ENCODE results near the gene FNBP1.

DNA sequence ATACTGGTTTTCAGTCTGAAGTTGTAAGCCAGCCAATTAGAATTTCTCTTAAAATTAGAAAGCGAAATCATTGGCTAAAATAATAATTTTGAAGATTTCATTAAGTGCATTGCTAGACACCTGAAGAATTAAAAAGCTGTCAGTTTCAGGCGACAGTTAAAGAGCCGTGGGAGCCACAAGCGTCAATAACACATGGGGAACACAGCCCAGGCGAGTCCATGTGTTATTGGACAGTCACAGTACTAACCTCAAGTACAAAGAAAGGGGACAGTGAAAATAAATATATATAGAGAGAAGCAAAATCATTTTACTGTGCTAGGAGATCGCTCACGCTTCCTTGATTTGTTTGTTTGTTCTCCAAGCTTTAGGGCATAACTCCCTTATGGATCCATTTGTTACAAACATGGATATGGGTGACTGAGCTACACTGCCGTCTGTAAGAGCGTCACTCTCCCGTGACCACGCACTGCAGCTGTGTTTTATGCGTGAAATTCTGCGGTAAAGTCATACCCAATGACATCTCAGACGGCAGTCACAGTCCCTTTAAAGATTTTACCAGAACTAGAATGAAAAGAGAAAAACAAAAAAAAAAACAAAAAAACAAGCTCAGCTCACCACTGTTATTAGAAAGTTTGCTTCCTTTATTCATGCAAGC lies 124.6 kb downstream of the FNBP1 start:
- TF ChIP-seq, protein P1, sequence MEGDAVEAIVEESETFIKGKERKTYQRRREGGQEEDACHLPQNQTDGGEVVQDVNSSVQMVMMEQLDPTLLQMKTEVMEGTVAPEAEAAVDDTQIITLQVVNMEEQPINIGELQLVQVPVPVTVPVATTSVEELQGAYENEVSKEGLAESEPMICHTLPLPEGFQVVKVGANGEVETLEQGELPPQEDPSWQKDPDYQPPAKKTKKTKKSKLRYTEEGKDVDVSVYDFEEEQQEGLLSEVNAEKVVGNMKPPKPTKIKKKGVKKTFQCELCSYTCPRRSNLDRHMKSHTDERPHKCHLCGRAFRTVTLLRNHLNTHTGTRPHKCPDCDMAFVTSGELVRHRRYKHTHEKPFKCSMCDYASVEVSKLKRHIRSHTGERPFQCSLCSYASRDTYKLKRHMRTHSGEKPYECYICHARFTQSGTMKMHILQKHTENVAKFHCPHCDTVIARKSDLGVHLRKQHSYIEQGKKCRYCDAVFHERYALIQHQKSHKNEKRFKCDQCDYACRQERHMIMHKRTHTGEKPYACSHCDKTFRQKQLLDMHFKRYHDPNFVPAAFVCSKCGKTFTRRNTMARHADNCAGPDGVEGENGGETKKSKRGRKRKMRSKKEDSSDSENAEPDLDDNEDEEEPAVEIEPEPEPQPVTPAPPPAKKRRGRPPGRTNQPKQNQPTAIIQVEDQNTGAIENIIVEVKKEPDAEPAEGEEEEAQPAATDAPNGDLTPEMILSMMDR (IDR thresholded peaks at IDR 0.05; ENCODE audit: insufficient read depth, low read length, poor library complexity, severe bottlenecking): no peak
- no peak for TF ChIP-seq EZH2phosphoT487 (conservative IDR thresholded peaks at IDR 0.05; ENCODE audit: low read length)
